Measurements from ENCODE around the gene PIP5K1B.

PIP5K1B gene

DNA sequence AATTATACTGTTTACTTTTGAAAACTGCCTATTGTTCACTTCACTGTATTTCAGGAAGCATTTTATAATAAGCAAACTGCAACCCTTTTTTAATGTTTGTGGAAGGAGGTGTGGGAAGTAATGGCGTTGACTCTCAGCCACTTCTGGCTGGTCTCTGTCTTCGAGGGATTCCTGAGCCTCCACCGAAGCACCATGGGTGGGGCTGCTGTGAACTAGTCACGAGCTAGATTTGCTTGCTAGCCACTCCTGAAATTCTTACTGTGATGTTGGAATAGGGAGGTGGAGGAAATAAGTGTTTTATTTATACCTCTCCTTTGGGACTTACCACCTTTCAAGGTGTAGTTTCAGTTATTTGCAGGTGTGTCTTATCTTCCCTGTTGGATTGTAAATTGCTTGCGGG is 26.8 kb downstream of the PIP5K1B start:
- TF ChIP-seq CTCF (IDR thresholded peaks at IDR 0.05; ENCODE audit: low read depth, low read length) = no peak
- in situ Hi-C loops (cut with HindIII; ENCODE audit: low sequenced_read_pairs) = no loop called here

GRCh38 chr9:68732405-68733020 is 27.5 kb downstream of the PIP5K1B start:
- no peak for TF ChIP-seq CTCF (IDR thresholded peaks at IDR 0.05; ENCODE audit: low read depth, low read length)
- no peak overlapping the region for H3K4me3 ChIP-seq (ENCODE audit: low read depth, low read length)
- no peak for DNase-seq (ENCODE audit: low read depth, low spot score)
- in situ Hi-C loops (cut with HindIII; ENCODE audit: low sequenced_read_pairs) = no loop called here

More for the DNA sequence above, 26.8 kb downstream of the PIP5K1B start:
- no peak overlapping the region for H3K4me3 ChIP-seq (ENCODE audit: low read depth, low read length)
- DNase-seq (ENCODE audit: low read depth, low spot score) = no peak

DNA sequence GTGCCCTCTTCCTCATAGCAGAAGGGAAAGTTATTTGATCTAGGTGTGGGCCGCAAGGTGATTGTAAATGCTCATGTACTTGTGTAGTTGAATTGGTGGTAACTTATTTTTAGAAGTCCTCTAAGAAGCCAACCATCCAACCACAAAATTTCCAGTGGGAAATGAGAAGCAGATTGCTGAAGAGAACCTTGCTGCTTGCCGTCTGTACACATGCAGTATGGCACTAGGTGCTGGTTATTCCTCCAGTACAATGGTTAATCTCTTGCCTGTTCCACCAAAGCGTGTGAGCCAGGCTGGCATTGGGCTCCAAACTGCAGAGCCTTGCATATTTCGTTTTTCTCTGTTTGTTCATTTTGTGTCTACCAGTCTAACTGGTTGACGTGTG is 28.0 kb downstream of the PIP5K1B start:
- TF ChIP-seq CTCF (IDR thresholded peaks at IDR 0.05; ENCODE audit: low read depth, low read length) = no peak
- in situ Hi-C loops (cut with HindIII; ENCODE audit: low sequenced_read_pairs) = no loop called here
- no peak overlapping the region for H3K4me3 ChIP-seq (ENCODE audit: low read depth, low read length)
- DNase-seq (ENCODE audit: low read depth, low spot score) = no peak

GRCh38 chr9:68738358-68738757 is 33.3 kb downstream of the PIP5K1B start:
- in situ Hi-C loops (cut with HindIII; ENCODE audit: low sequenced_read_pairs) = no loop called here
- no peak for DNase-seq (ENCODE audit: low read depth, low spot score)
- H3K4me3 ChIP-seq (ENCODE audit: low read depth, low read length) = no peak overlapping the region
- TF ChIP-seq CTCF (IDR thresholded peaks at IDR 0.05; ENCODE audit: low read depth, low read length) = no peak

- no peak for TF ChIP-seq CTCF (IDR thresholded peaks at IDR 0.05; ENCODE audit: low read depth, low read length)
- in situ Hi-C loops (cut with HindIII; ENCODE audit: low sequenced_read_pairs) = no loop called here
- no peak overlapping the region for H3K4me3 ChIP-seq (ENCODE audit: low read depth, low read length)
- DNase-seq (ENCODE audit: low read depth, low spot score) = no peak
Observed at GRCh38 chr9:68739621-68740174, 34.7 kb downstream of the PIP5K1B start.

- no peak for TF ChIP-seq CTCF (IDR thresholded peaks at IDR 0.05; ENCODE audit: low read depth, low read length)
- no peak for DNase-seq (ENCODE audit: low read depth, low spot score)
- no peak overlapping the region for H3K4me3 ChIP-seq (ENCODE audit: low read depth, low read length)
- in situ Hi-C loops (cut with HindIII; ENCODE audit: low sequenced_read_pairs) = no loop called here
Observed at GRCh38 chr9:68740561-68740960, 35.5 kb downstream of the PIP5K1B start.

Measured in astrocyte of the spinal cord (primary cell).